HEK293 (cell line): ENCODE measurements around the gene CCL24.
A peak's percentile ranks its signal among the peaks of the same experiment; 100 is the strongest.
"Not testable (repeated sequence)": the region's sequence is repeated elsewhere in the genome, so short reads cannot be mapped to it uniquely, and the experiment has no call there.

Experiments
- CTCF ChIA-PET: fragments of 350-600 bp; formaldehyde crosslinking; extraction: SDS; loops from one replicate; lab custom pipeline; 2021; ENCODE audit warnings: antibody characterized with exemption; lab: Yijun Ruan, JAX
- POLR2A ChIA-PET: fragments of 300-600 bp; formaldehyde crosslinking; extraction: SDS; loops from one replicate; lab custom pipeline; 2020; ENCODE audit warnings: antibody characterized with exemption, inconsistent platforms; lab: Yijun Ruan, JAX
- H3K27ac ChIP-seq: fragments of 200-500 bp; sonication (Bioruptor generic); 2 replicates; pipeline ENCODE4 v1.5.1; 2014; ENCODE audit warnings: low read depth, low read length, control low read depth, inconsistent platforms; ENCODE audit errors: extremely low read depth
- H3K36me3 ChIP-seq, 2 experiments: fragments of 200-500 bp in 1 of 2; sonication (Bioruptor generic) in 1 of 2; 1 replicate in 1 of 2; 2 replicates in 1 of 2; pipeline ENCODE4 v1.5.1; 2014 to 2017; ENCODE audit warnings: inconsistent platforms in 2 of 2, low read length in 2 of 2; ENCODE audit not compliant: control insufficient read depth in 2 of 2, insufficient read depth in 1 of 2
- H3K4me1 ChIP-seq: fragments of 200-500 bp; sonication (Bioruptor generic); 2 replicates; pipeline ENCODE4 v1.5.1; 2014; ENCODE audit warnings: mild to moderate bottlenecking, low read length, inconsistent platforms; ENCODE audit not compliant: control insufficient read depth, insufficient read depth
- H3K4me3 ChIP-seq: 2 replicates; pipeline ENCODE4 v1.5.1; 2011; ENCODE audit warnings: low read depth, mild to moderate bottlenecking, control low read depth, low read length, moderate library complexity
- H3K9me3 ChIP-seq: fragments of 200-500 bp; sonication (Bioruptor generic); 2 replicates; pipeline ENCODE4 v1.5.1; 2014; ENCODE audit warnings: low read depth, low read length, inconsistent platforms; ENCODE audit not compliant: control insufficient read depth, insufficient read depth
- GLIS1 ChIP-seq: fragments of 450-650 bp; formaldehyde crosslinking; IDR thresholded peaks from 2 replicates; pipeline ENCODE4 v1.5.1; 2016; ENCODE audit warnings: missing biosample characterization, missing genetic modification characterization
- KLF1 ChIP-seq: fragments of 450-650 bp; formaldehyde crosslinking; IDR thresholded peaks from 2 replicates; pipeline ENCODE4 v1.5.1; 2016; ENCODE audit warnings: missing biosample characterization, missing genetic modification characterization
- KLF10 ChIP-seq: fragments of 450-650 bp; IDR thresholded peaks from 2 replicates; pipeline ENCODE4 v1.5.1; 2018; ENCODE audit warnings: missing biosample characterization, mild to moderate bottlenecking, missing genetic modification characterization
- ZBTB49 ChIP-seq: fragments of 450-650 bp; formaldehyde crosslinking; IDR thresholded peaks from 2 replicates; pipeline ENCODE4 v1.5.1; 2016; ENCODE audit warnings: missing biosample characterization, missing genetic modification characterization, low read depth
- ZFP37 ChIP-seq: fragments of 450-650 bp; formaldehyde crosslinking; IDR thresholded peaks from 2 replicates; pipeline ENCODE4 v1.5.1; 2016; ENCODE audit warnings: missing biosample characterization, missing genetic modification characterization
- ZNF133 ChIP-seq: fragments of 450-650 bp; formaldehyde crosslinking; IDR thresholded peaks from 2 replicates; pipeline ENCODE4 v1.5.1; 2016; ENCODE audit warnings: missing biosample characterization, missing genetic modification characterization
- ZNF140 ChIP-seq: fragments of 450-650 bp; formaldehyde crosslinking; IDR thresholded peaks from 2 replicates; pipeline ENCODE4 v1.5.1; 2016; ENCODE audit warnings: missing biosample characterization, missing genetic modification characterization
- ZNF18 ChIP-seq: fragments of 450-650 bp; formaldehyde crosslinking; IDR thresholded peaks from 2 replicates; pipeline ENCODE4 v1.5.1; 2016; ENCODE audit warnings: missing biosample characterization, missing genetic modification characterization
- ZNF366 ChIP-seq: fragments of 450-650 bp; formaldehyde crosslinking; conservative IDR thresholded peaks from 2 replicates; pipeline ENCODE4 v1.5.1; 2016; ENCODE audit warnings: missing biosample characterization, missing genetic modification characterization
- ZNF521 ChIP-seq: fragments of 450-650 bp; formaldehyde crosslinking; IDR thresholded peaks from 2 replicates; pipeline ENCODE4 v1.5.1; 2017; ENCODE audit warnings: missing biosample characterization, mild to moderate bottlenecking, missing genetic modification characterization
- ZNF664 ChIP-seq: fragments of 450-650 bp; formaldehyde crosslinking; IDR thresholded peaks from 2 replicates; pipeline ENCODE4 v1.5.1; 2016; ENCODE audit warnings: missing biosample characterization, missing genetic modification characterization
- TF ChIP-seq, protein P1 (sequence below): fragments of 450-650 bp; formaldehyde crosslinking; IDR thresholded peaks from 2 replicates; pipeline ENCODE4 v1.5.1; 2016; ENCODE audit warnings: missing biosample characterization, missing genetic modification characterization

The CCL24 gene

DNA sequence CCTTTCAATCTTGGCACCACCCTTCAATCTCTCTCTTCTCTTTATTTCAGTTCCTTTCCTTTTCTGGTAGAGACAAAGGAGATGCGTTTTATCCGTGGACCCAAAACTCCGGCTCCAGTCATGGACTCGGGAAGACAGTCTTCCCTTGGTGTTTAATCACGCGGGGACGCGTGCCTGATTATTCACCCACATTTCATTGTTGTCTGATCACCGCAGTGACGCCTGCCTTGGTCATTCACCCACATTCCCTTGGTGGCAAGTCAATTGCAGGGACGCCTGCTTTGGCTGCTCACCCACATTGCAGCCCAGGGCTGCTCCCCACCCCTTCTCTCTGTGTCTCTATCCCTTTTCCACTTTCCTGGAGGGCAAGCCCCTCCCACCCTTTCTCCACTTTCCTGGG, 34.1 kb downstream of the CCL24 start:
- POLR2A ChIA-PET, H3K4me1 ChIP-seq, CTCF ChIA-PET, H3K4me3 ChIP-seq, H3K27ac ChIP-seq, H3K9me3 ChIP-seq, H3K36me3 ChIP-seq: not testable (repeated sequence)

DNA sequence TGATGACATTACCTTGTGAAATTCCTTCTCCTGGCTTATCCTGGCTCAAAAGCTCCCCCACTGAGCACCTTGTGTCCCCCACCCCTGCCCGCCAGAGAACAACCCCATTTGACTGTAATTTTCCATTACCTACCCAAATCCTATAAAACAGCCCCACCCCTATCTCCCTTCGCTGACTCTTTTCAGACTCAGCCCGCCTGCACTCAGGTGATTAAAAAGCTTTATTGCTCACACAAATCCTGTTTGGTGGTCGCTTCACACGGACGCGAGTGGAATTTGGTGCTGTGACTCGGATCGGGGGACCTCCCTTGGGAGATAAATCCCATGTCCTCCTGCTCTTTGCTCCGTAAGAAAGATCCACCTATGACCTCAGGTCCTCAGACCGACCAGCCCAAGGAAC, 34.6 kb downstream of the CCL24 start:
- H3K4me3 ChIP-seq, H3K4me1 ChIP-seq, POLR2A ChIA-PET, H3K9me3 ChIP-seq: not testable (repeated sequence)
- TF ChIP-seq KLF1 (tag by site-specific recombination) (peak; percentile 18; the same call in 1 of the 2 replicates), GLIS1 (tag by site-specific recombination) (peak; percentile 33; the same call in 1 of the 2 replicates)
- TF ChIP-seq, all 188 proteins: peak for 2; not testable (repeated sequence) for 186
- not testable (repeated sequence) for H3K27ac ChIP-seq, H3K36me3 ChIP-seq
- CTCF ChIA-PET = interaction anchor here (0.6 to 0.7 kb wide), 2 partner anchors 10 to 241 kb away, joined by 4 to 5 read pairs; no protein-coding TSS in a partner anchor

GRCh38 chr7:75776295-75776971, 37.2 kb downstream of the CCL24 start:
- no peak overlapping the region for H3K4me3 ChIP-seq
- H3K27ac ChIP-seq = no peak overlapping the region
- TF ChIP-seq ZNF133 (tag by site-specific recombination) = no peak
- 0 out of 2 replicates have a peak, but pooled peaks have one; percentile 15 for TF ChIP-seq ZNF18 (tag by site-specific recombination)
- no peak for TF ChIP-seq KLF10 (tag by site-specific recombination)
- TF ChIP-seq ZNF140 (tag by site-specific recombination) = 0 out of 2 replicates have a peak, but pooled peaks have one; percentile 16
- peak; percentile 46 for TF ChIP-seq ZNF366
- TF ChIP-seq ZNF521 = no peak
- TF ChIP-seq, protein P1, sequence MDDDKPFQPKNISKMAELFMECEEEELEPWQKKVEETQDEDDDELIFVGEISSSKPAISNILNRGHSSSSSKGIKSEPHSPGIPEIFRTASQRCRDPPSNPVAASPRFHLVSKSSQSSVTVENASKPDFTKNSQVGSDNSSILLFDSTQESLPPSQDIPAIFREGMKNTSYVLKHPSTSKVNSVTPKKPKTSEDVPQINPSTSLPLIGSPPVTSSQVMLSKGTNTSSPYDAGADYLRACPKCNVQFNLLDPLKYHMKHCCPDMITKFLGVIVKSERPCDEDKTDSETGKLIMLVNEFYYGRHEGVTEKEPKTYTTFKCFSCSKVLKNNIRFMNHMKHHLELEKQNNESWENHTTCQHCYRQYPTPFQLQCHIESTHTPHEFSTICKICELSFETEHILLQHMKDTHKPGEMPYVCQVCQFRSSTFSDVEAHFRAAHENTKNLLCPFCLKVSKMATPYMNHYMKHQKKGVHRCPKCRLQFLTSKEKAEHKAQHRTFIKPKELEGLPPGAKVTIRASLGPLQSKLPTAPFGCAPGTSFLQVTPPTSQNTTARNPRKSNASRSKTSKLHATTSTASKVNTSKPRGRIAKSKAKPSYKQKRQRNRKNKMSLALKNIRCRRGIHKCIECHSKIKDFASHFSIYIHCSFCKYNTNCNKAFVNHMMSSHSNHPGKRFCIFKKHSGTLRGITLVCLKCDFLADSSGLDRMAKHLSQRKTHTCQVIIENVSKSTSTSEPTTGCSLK = no peak
- TF ChIP-seq ZBTB49 (tag by site-specific recombination) = no peak
- TF ChIP-seq ZFP37 (tag by site-specific recombination) = no peak
- POLR2A ChIA-PET = no interaction called here
- H3K4me1 ChIP-seq = no peaks in the 10 kb centered on the region
- H3K9me3 ChIP-seq = no peaks in the 10 kb centered on the region
- no peaks in the 10 kb centered on the region for H3K36me3 ChIP-seq
- CTCF ChIA-PET = no interaction called here

GRCh38 chr7:75773958-75774357, 39.6 kb downstream of the CCL24 start:
- TF ChIP-seq ZNF664 (tag by site-specific recombination) = peak; percentile 57; the same call in 1 of the 2 replicates
- H3K4me3 ChIP-seq, H3K4me1 ChIP-seq, H3K27ac ChIP-seq, H3K9me3 ChIP-seq, POLR2A ChIA-PET, H3K36me3 ChIP-seq: not testable (repeated sequence)
- CTCF ChIA-PET = interaction anchor here (0.7 kb wide), 2 partner anchors 92 to 246 kb away, joined by 3 read pairs; no protein-coding TSS in a partner anchor
